ENCODE measurements around the gene AIG1. TPM values are rescaled to one million over a fixed set of nuclear protein-coding genes. Genes with fewer than 3 reads are reported as not detected.

Gene AIG1
- total and polyA plus RNA-seq, 2 donors (not counting 1 experiment from before 2014, with no cell fraction given): 40.6 to 42.2 TPM

- no peak for DNase-seq (ENCODE audit: low read depth in 2 of 2)
- Histone ChIP-seq H3K27ac (ENCODE audit: insufficient read depth, low read length) (no peak overlapping the region), H2AFZ (ENCODE audit: low read length) (no peak overlapping the region), H3K27me3 (ENCODE audit: control insufficient read depth, insufficient read depth, low read length) (no peaks in the 10 kb centered on the region), H3K4me1 (ENCODE audit: control insufficient read depth, extremely low read depth, insufficient read depth, low read length) (no peaks in the 10 kb centered on the region), H4K20me1 (ENCODE audit: control insufficient read depth, extremely low read depth, insufficient read depth, low read length) (no peaks in the 10 kb centered on the region), H3K36me3 (ENCODE audit: control insufficient read depth, insufficient read depth, low read length) (no peaks in the 10 kb centered on the region), H3K9me3 (ENCODE audit: control insufficient read depth, insufficient read depth, low read depth, low read length) (no peaks in the 10 kb centered on the region), H3K4me2 (ENCODE audit: extremely low read depth, insufficient read depth, low read length) (no peak overlapping the region), H3K79me2 (ENCODE audit: control insufficient read depth, insufficient read depth, low read length) (no peaks in the 10 kb centered on the region), H3K4me3 (replicated peaks in 1 of 4; ENCODE audit: control extremely low read depth in 1 of 4, insufficient read depth in 1 of 4, low read depth in 3 of 4, low read length in 4 of 4) (no peak overlapping the region), H3K9ac (ENCODE audit: insufficient read depth, low read length) (no peak overlapping the region)
- TF ChIP-seq EZH2 (IDR thresholded peaks at IDR 0.05; ENCODE audit: low read length, missing control alignments) (no peak), CTCF (conservative IDR thresholded peaks at IDR 0.05 in 1 of 2, IDR thresholded peaks at IDR 0.05 in 1 of 2; ENCODE audit: low read depth in 1 of 2, low read length in 2 of 2) (no peak)
Measured at GRCh38 chr6:143234734-143235133, 174.0 kb downstream of the AIG1 start.

- no peak overlapping the region for H3K27ac ChIP-seq (ENCODE audit: insufficient read depth, low read length)
- H2AFZ ChIP-seq (ENCODE audit: low read length): no peak overlapping the region
- H3K9me3 ChIP-seq (ENCODE audit: control insufficient read depth, insufficient read depth, low read depth, low read length): no peaks in the 10 kb centered on the region
- no peaks in the 10 kb centered on the region for H3K27me3 ChIP-seq (ENCODE audit: control insufficient read depth, insufficient read depth, low read length)
- H3K4me3 ChIP-seq (replicated peaks in 1 of 4; ENCODE audit: control extremely low read depth in 1 of 4, insufficient read depth in 1 of 4, low read depth in 3 of 4, low read length in 4 of 4): no peak overlapping the region
- DNase-seq (ENCODE audit: low read depth in 2 of 2): peak in 1 of 2 donors; percentile 21
- H3K36me3 ChIP-seq (ENCODE audit: control insufficient read depth, insufficient read depth, low read length): no peaks in the 10 kb centered on the region
- H3K4me1 ChIP-seq (ENCODE audit: control insufficient read depth, extremely low read depth, insufficient read depth, low read length): no peaks in the 10 kb centered on the region
- no peak for TF ChIP-seq EZH2 (IDR thresholded peaks at IDR 0.05; ENCODE audit: low read length, missing control alignments)
- no peak for TF ChIP-seq CTCF (conservative IDR thresholded peaks at IDR 0.05 in 1 of 2, IDR thresholded peaks at IDR 0.05 in 1 of 2; ENCODE audit: low read depth in 1 of 2, low read length in 2 of 2)
- no peak overlapping the region for H3K9ac ChIP-seq (ENCODE audit: insufficient read depth, low read length)
- no peak overlapping the region for H3K4me2 ChIP-seq (ENCODE audit: extremely low read depth, insufficient read depth, low read length)
- no peaks in the 10 kb centered on the region for H4K20me1 ChIP-seq (ENCODE audit: control insufficient read depth, extremely low read depth, insufficient read depth, low read length)
- no peaks in the 10 kb centered on the region for H3K79me2 ChIP-seq (ENCODE audit: control insufficient read depth, insufficient read depth, low read length)
Measured at GRCh38 chr6:143236151-143236798, 175.6 kb downstream of the AIG1 start.

GRCh38 chr6:143238306-143238705 is 177.6 kb downstream of the AIG1 start:
- no peak for TF ChIP-seq EZH2 (IDR thresholded peaks at IDR 0.05; ENCODE audit: low read length, missing control alignments)
- TF ChIP-seq CTCF (conservative IDR thresholded peaks at IDR 0.05 in 1 of 2, IDR thresholded peaks at IDR 0.05 in 1 of 2; ENCODE audit: low read depth in 1 of 2, low read length in 2 of 2): no peak
- Histone ChIP-seq H3K36me3 (ENCODE audit: control insufficient read depth, insufficient read depth, low read length) (no peaks in the 10 kb centered on the region), H3K4me1 (ENCODE audit: control insufficient read depth, extremely low read depth, insufficient read depth, low read length) (no peaks in the 10 kb centered on the region), H3K4me3 (replicated peaks in 1 of 4; ENCODE audit: control extremely low read depth in 1 of 4, insufficient read depth in 1 of 4, low read depth in 3 of 4, low read length in 4 of 4) (no peak overlapping the region), H2AFZ (ENCODE audit: low read length) (no peak overlapping the region), H3K4me2 (ENCODE audit: extremely low read depth, insufficient read depth, low read length) (no peak overlapping the region), H3K9me3 (ENCODE audit: control insufficient read depth, insufficient read depth, low read depth, low read length) (no peaks in the 10 kb centered on the region), H3K27me3 (ENCODE audit: control insufficient read depth, insufficient read depth, low read length) (no peaks in the 10 kb centered on the region), H3K79me2 (ENCODE audit: control insufficient read depth, insufficient read depth, low read length) (no peaks in the 10 kb centered on the region), H3K27ac (ENCODE audit: insufficient read depth, low read length) (no peak overlapping the region), H3K9ac (ENCODE audit: insufficient read depth, low read length) (no peak overlapping the region), H4K20me1 (ENCODE audit: control insufficient read depth, extremely low read depth, insufficient read depth, low read length) (no peaks in the 10 kb centered on the region)
- DNase-seq (ENCODE audit: low read depth in 2 of 2): no peak
